ENCODE measurements around the gene RNF187.

DNA sequence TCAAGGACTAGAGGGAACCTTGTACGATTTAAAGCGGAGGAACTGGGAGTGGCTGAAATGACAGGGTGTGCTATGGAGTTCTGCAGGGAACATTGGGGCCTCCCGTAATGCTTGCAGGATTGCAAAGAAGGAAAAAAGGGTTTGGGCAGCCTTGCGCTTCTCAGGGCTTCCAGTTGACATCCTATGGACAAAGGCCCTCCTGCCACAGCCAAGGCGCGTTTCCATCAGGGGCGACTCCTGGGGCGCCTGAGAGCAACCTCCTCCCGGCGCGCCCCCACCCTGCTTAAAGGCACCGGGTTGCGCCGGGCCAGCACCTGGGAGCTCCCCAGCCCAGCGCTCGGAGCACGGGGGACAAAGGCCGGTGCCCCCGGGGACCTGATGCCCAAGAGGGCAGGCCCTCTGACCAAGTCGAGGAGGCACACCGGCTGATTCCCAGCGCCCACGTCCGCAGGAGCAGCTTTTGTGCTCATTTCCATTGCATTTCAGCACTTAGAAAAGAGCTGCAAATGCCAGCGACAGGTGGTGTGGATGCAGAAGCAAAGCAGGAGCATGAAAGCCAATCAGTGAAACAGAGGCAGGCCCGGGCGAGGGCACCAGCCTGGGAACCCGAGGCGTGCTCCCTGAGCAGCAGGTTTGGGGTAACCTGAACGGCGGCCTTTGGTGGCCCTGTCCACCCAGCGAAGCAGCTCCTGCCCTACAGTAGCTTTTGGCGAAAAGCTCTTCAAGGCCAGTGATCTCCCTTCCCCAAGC is 17.6 kb upstream of the RNF187 start:
- TF ChIP-seq, protein P1, sequence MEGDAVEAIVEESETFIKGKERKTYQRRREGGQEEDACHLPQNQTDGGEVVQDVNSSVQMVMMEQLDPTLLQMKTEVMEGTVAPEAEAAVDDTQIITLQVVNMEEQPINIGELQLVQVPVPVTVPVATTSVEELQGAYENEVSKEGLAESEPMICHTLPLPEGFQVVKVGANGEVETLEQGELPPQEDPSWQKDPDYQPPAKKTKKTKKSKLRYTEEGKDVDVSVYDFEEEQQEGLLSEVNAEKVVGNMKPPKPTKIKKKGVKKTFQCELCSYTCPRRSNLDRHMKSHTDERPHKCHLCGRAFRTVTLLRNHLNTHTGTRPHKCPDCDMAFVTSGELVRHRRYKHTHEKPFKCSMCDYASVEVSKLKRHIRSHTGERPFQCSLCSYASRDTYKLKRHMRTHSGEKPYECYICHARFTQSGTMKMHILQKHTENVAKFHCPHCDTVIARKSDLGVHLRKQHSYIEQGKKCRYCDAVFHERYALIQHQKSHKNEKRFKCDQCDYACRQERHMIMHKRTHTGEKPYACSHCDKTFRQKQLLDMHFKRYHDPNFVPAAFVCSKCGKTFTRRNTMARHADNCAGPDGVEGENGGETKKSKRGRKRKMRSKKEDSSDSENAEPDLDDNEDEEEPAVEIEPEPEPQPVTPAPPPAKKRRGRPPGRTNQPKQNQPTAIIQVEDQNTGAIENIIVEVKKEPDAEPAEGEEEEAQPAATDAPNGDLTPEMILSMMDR (IDR thresholded peaks at IDR 0.05) = no peak
- no peak for TF ChIP-seq POLR2A (IDR thresholded peaks at IDR 0.05)
